ENCODE results near the gene POLA1.

The POLA1 gene

GRCh38 chrX:24877854-24878650 is 184.3 kb downstream of the POLA1 start:
- DNase-seq: no peak

- DNase-seq: no peak
Observed at GRCh38 chrX:24879679-24880078, 186.0 kb downstream of the POLA1 start.

- DNase-seq: no peak
Observed at GRCh38 chrX:24886916-24887315, 193.2 kb downstream of the POLA1 start.

- DNase-seq: no peak
Observed at GRCh38 chrX:24890677-24891076, 197.0 kb downstream of the POLA1 start.

- no peak for DNase-seq
Observed at GRCh38 chrX:24899391-24899790, 205.7 kb downstream of the POLA1 start.

- no peak for DNase-seq
Observed at GRCh38 chrX:24900234-24900633, 206.5 kb downstream of the POLA1 start.

- no peak for DNase-seq
Observed at GRCh38 chrX:24902806-24903205, 209.1 kb downstream of the POLA1 start.

- no peak for DNase-seq
Observed at GRCh38 chrX:24918715-24919114, 225.0 kb downstream of the POLA1 start.

GRCh38 chrX:24920769-24921168 is 227.1 kb downstream of the POLA1 start:
- no peak for DNase-seq

GRCh38 chrX:24925430-24925829 is 231.7 kb downstream of the POLA1 start:
- DNase-seq: no peak

- DNase-seq: no peak
Observed at GRCh38 chrX:24927372-24927771, 233.7 kb downstream of the POLA1 start.

GRCh38 chrX:24928114-24928513 is 234.4 kb downstream of the POLA1 start:
- DNase-seq: no peak

GRCh38 chrX:24934279-24934678 is 240.6 kb downstream of the POLA1 start:
- DNase-seq: no peak

GRCh38 chrX:24945009-24945408 is 251.3 kb downstream of the POLA1 start:
- no peak for DNase-seq

- DNase-seq: no peak
Observed at GRCh38 chrX:24946369-24946768, 252.7 kb downstream of the POLA1 start.

GRCh38 chrX:24954732-24955131 is 261.0 kb downstream of the POLA1 start:
- no peak for DNase-seq

- DNase-seq: no peak
Observed at GRCh38 chrX:24955372-24955930, 261.7 kb downstream of the POLA1 start.

GRCh38 chrX:24956828-24957227 is 263.1 kb downstream of the POLA1 start:
- DNase-seq: no peak

GRCh38 chrX:24961809-24962208 is 268.1 kb downstream of the POLA1 start:
- DNase-seq: no peak

- DNase-seq: no peak
Observed at GRCh38 chrX:24963823-24964222, 270.1 kb downstream of the POLA1 start.

GRCh38 chrX:24965372-24965771 is 271.7 kb downstream of the POLA1 start:
- no peak for DNase-seq

- no peak for DNase-seq
Observed at GRCh38 chrX:24969812-24970211, 276.1 kb downstream of the POLA1 start.

GRCh38 chrX:24979081-24979480 is 285.4 kb downstream of the POLA1 start:
- DNase-seq: no peak

- no peak for DNase-seq
Observed at GRCh38 chrX:24981030-24981429, 287.3 kb downstream of the POLA1 start.

Measured in NCI-H2171 (cell line).